GM13977 (cell line): Measurements from ENCODE around the gene WNK1.
A peak's percentile ranks its signal among the peaks of the same experiment; 100 is the strongest.

ENCODE experiments used
- DNase-seq: peaks from one replicate; pipeline ENCODE4 v3.0.0; 2012; ENCODE audit warnings: low spot score
- CTCF ChIP-seq: IDR thresholded peaks from 2 replicates; pipeline ENCODE4 v1.5.1; 2012; ENCODE audit warnings: mild to moderate bottlenecking, control low read depth; ENCODE audit not compliant: insufficient read depth; ENCODE audit errors: extremely low read depth, missing control alignments
- in situ Hi-C: fragments of 300-500 bp; cut with MboI; formaldehyde crosslinking; loops from one replicate; pipeline ENCODE4 v1.12.0; 2022; ENCODE audit warnings: low sequenced_read_pairs, low pct_unique_long_range_greater_than_20kb, mixed read lengths, inconsistent platforms; ENCODE audit not compliant: unreplicated experiment

The WNK1 gene

GRCh38 chr12:753611-754472, 1.5 kb downstream of the WNK1 start:
- TF ChIP-seq CTCF: no peak
- DNase-seq: peak; percentile 45
- in situ Hi-C loops: no loop called here

GRCh38 chr12:754473-754820, 2.1 kb downstream of the WNK1 start:
- TF ChIP-seq CTCF: no peak
- in situ Hi-C loops: no loop called here
- no peak for DNase-seq

- DNase-seq: peak; percentile 66
- in situ Hi-C loops: no loop called here
Observed at GRCh38 chr12:754851-755562, 2.6 kb downstream of the WNK1 start.

GRCh38 chr12:759628-760027, 7.2 kb downstream of the WNK1 start:
- TF ChIP-seq CTCF: no peak
- no peak for DNase-seq
- in situ Hi-C loops: no loop called here

More at GRCh38 chr12:754851-755562, 2.6 kb downstream of the WNK1 start:
- TF ChIP-seq CTCF: peak; percentile 37

GRCh38 chr12:761256-761655, 8.9 kb downstream of the WNK1 start:
- no peak for DNase-seq
- in situ Hi-C loops: no loop called here
- TF ChIP-seq CTCF: no peak

- in situ Hi-C loops: no loop called here
- no peak for DNase-seq
- no peak for TF ChIP-seq CTCF
Observed at GRCh38 chr12:765840-766239, 13.5 kb downstream of the WNK1 start.
